ENCODE measurements around the gene REEP1. TPM values are rescaled to one million over a fixed set of nuclear protein-coding genes. Genes with fewer than 3 reads are reported as not detected.

The REEP1 gene, protein sequence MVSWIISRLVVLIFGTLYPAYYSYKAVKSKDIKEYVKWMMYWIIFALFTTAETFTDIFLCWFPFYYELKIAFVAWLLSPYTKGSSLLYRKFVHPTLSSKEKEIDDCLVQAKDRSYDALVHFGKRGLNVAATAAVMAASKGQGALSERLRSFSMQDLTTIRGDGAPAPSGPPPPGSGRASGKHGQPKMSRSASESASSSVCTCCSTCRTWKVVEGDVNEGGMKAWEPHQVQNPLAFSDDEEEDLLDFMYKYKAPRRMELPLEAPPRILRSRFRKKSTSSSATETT
- total RNA-seq (2014; rRNA removed; shearing (Covaris generic)): 0.13 TPM in 1 of 2 replicates, not detected in the other

DNA sequence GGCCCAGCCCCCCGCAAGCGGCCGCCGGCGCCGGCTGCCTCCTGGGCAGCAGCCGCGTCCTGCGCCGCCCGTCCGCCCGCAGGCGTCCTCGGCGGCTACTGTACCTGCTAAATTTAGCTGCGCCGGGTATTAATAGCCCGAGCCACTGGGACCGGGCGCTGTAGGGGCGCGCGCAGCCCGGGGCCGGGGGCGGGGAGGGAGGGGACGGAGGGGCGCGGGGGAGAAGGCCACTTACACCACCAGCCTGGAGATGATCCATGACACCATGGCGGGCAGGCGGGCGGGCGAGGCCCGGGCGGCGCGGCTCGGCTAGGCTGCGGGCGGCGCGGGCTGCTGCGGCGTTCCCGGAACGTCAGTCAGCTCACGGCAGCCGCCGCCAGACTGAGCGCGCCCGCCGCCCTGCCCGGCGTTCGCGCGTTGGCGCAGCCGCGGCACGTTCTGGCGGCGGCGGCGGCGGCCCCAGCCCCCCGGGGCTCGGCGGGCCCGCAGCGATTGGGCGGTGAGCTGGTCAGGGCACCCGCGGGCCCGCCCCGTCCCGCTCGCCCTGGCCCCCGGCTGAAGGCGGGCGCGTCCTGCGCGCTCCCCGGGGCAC lies at the start of gene REEP1:
Gene REEP1, minus strand, starts transcription at position 383 of the 592 bp plus-strand sequence. Its CDS starts 116 bp downstream, at position 267.
- no peak for DNase-seq (ENCODE audit: low spot score)

DNA sequence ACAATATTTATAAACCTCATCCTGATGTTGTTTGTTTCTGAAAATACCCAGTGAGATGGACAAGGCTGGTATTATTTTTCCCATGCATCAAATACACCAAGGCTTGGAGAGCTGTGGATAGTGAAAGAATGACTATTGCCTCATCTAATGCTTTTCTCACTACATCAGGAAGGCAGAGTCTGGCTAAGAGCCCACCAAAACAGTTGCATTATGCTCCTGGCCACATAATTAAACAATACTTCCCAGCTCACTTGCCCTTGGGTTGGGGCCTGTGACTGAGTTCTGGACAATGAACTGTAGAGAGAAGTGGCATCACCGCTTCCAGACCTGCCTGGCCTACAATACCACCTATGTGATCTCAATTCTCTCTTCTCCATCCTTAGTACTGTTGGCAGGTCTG lies 46.4 kb upstream of the REEP1 start:
- no peak for DNase-seq (ENCODE audit: low spot score)

DNA sequence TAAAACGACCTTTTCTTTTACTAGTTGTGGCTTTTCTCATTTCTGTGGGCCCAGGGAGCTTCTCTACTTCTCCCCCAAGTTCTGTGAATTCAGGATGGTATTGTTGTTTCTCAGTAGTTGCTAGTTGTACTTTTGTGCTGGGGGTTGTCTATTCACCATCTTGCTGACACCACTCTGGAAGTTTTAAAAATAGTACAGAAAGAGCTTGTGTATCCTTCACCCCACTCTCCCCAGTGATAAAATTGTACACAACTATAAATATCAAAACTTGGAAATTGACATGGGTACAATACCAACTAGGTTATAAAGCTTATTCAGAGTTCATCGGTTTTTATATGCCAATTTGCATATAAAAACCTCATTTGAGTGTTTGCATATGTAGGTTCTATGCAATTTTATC lies 45.3 kb upstream of the REEP1 start:
- DNase-seq (ENCODE audit: low spot score): no peak

DNA sequence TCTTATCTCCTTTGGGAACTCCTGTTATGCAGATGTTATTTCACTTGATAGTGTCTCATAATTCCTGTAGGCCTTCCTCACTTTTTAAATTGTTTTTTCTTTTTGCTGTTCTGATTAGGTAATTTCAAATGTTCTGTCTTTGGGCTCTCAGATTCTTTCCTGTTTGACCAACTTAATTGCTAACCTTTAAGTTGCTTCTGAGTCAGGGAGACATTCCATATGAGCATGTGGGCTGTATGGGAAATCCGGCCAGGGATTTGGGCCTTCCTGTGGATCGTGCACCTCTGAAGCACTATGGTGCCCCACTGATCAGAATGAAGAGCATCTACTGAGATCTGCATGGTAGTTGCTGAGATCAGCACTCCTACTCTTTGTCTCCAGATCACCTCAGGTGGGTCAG lies 44.7 kb upstream of the REEP1 start:
- DNase-seq (ENCODE audit: low spot score): no peak

DNA sequence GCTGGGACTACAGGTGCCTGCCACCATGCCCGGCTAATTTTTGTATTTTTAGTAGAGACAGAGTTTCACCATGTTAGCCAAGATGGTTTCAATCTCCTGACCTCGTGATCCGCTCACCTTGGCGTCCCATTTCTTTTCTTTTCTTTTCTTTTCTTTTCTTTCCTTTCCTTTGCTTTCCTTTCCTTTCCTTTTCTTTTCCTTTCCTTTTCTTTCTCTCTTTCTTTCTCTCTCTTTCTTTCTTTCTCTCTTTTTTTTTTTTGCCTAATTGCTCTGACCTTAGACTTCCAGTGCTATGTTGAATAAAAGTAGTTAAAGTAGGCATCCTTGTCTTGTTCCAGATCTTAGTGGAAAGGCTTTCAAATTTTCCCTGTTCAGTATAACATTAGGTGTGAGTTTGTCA lies 41.0 kb upstream of the REEP1 start:
- no peak for DNase-seq (ENCODE audit: low spot score)

DNA sequence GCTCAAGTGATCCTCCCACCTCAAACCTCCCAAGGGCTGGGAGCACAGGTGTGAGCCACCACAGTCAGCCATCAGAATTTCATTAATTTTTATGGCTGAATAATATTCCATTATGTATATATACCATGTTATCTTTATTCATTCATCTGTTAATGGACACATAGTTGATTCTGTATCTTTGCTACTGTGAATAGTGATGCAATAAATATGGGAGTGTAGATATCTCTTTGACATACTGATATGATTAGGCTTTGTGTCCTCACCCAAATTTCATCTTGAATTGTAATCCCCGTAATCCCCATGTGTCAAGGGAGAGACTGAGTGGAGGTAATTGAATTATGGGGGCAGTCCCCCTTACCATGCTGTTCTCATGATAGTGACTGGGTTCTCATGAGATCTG lies 38.2 kb upstream of the REEP1 start:
- DNase-seq (ENCODE audit: low spot score): no peak

DNA sequence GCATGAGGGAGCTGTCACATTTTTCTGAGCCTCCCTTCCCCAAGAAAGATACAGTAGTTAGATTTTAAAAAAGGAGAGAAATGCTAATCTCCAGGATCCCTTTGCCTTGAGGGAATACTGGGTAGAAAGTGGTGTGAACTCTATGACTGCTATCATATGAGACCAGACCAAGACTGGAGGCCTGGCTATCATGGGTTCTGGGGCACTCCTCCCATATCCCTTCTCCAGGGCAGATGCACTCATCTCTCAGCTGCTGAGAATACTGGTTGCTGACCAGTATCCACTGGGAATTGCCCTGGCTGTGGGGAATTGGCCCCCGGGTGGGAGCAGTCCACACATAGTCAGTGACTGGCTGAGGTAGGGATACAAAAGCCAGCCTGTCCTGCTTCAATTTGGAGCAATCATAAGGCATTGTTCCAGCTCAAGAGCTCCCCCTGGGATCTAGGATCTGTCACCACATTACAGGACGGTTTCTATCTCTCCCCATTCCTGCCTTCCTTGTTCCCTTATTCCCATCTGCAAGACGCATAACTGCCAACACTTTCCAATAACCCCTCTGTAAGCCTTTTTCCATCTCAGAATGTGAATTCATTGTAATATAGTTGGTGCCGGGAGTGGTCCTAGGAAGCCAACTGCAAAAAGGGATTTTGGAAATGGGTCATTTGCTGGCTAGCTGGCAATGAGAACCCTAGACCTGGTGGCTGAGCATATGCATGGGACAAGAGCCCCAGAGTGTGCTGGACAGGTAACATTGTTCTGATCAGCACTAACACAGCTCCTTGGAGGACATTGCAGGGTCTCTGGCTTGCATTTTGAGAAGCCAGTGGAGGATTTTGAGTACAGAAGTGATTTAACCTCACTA lies 35.4 kb upstream of the REEP1 start:
- DNase-seq (ENCODE audit: low spot score): peak; percentile 66

DNA sequence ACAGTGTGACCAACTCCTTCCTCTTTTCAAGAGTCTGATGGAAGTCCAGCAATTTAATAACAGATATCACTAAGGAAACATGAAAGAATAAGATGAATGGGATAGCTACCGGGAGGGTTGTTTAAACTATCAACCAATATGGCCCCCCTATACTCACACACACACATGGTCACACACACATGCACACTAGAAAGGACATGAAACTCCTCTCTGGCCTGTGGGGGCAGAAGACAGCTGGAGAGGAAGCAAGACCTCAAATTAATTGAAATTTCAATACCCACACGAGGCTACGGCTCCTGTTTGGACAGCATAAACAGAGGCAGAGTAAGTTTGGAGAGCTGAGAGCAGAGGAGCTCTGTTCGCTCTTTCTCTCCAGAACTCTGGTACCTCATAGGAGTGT lies 34.7 kb upstream of the REEP1 start:
- no peak for DNase-seq (ENCODE audit: low spot score)

DNA sequence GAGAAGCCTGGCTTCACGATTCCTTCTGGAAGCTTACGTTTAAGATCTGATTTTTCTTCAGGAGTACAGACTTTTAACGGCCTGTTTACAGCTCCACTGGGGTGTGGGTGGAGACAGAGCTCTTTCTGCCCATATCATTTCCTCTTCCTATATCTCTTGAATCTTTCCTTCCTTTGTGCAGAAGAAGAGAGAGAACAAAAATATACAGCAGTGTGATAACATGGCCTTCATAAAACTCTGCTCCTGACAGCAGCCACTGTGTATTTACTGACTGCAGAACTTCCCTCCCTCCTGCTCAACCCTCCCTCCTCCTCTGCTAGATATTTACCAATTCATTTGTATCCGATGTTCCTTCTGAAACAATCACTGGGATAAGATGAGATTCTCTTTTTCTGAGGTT lies 34.1 kb upstream of the REEP1 start:
- DNase-seq (ENCODE audit: low spot score): no peak

DNA sequence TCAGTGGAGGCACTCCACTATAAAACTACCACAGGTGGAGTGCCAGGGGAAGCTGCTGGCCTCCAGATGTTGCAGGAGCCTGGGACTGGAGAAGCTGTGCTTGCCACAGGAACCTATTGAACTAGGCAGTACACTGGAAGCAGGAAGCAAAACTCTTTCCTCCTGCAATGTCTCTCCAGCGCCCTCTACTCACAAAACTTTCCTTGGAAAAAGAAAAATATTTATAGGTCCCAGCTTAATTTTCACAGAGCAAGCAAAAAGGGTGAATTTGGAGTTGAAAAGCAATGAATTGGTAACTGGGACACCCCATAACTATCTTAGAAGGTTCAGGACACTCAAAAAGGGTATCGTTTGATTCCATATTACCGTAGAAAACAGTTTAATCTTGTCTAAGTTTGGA lies 33.2 kb upstream of the REEP1 start:
- DNase-seq (ENCODE audit: low spot score): no peak

DNA sequence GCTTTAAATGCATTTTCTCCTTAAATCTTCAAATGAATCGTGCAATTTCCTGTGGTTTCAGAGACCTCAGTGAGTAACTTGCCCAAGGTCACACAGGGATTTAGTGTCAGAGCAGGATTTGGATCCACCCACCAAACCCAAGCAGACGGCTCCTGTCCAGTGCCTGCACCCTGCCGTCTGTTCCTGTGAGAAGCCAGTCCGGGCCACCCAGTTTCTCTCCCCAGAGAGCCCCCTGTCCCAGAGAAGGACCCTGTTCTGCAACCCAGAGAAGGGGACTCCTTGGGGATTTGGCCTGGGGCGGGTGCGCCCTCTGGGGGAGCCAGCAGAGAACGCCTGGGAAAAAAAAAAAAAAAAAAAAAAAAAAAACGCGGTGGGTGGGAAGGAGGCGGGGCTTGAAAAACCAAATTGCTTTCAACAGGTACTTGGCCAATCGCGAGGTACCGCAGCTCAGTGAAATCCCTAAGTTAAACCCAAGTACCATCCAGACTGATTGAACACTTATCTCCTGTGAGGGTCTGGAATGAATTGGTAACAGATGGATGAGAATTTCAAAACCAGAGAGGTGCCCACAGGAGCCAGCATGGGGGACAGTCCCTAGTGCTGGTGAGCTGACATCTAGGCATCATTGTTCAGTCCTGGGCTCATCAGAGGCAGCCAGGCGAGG lies 30.9 kb upstream of the REEP1 start:
- peak; percentile 34 for DNase-seq (ENCODE audit: low spot score)

DNA sequence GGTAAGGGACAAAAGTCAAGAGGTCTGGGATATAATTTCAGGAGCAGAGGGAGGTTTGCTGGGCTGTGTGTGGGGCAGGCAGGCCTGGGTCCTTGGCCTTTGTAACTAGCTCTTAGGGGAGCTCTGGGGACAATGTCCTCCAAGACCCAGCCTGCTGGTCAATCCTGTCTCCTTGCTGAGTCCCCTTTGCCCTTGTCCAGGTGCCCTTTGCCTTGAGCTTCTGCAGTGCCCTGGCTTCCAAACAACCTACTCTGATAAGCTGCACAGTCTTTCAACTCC lies 30.0 kb upstream of the REEP1 start:
- DNase-seq (ENCODE audit: low spot score): no peak

DNA sequence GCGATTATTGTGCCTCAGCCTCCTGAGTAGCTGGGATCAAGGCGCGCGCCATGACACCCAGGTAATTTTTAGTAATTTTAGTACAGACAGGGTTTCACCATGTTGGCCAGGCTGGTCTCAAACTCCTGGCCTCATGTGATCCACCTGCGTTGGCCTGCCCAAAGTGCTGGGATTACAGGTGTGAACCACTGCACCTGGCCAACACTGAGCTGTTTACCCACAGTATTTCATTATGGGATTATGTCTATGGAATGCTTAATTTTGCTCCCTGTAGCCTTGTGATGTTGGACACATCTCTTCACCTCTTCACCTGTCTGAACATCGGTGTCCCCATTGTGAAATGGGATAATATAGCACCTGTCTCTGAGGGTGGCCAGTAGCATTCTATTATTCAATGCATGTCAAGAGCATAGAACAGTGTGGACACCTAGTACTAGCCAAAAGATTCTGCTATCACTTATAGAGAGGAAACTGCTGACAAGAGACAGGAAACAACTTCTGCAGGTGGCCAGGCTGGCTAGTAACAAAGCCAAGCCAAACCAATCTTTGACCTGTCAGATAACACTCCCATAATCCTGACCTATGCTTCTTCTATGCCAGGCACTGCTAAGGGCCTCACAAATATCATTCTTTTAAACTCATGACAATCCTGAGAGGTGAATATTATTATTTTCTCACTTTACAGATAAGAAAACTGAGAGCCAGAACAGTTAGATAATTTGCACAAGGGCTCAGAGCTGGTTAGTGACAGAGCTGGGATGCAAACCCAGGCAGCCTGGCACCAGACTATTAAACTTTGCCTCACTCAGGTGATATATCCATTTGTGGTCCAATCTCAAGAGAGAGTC lies 29.4 kb upstream of the REEP1 start:
- DNase-seq (ENCODE audit: low spot score): no peak

DNA sequence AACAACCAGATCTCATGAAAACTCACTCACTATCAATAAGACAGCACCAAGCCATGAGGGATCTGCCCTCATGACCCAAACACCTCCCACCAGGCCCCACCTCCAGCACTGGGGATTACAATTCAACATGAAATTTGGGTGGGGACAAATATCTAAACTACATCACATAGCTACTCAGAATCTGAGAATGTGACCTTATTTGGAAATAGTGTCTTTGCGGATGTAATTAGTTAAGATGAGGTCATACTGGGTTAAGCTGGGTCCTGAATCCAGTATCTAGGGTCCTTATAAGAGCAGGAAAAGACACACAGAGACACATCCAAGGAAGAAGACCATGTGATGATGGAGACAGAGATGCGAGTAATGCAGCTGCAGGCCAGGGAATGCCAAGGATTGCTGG lies 27.5 kb upstream of the REEP1 start:
- DNase-seq (ENCODE audit: low spot score): no peak

DNA sequence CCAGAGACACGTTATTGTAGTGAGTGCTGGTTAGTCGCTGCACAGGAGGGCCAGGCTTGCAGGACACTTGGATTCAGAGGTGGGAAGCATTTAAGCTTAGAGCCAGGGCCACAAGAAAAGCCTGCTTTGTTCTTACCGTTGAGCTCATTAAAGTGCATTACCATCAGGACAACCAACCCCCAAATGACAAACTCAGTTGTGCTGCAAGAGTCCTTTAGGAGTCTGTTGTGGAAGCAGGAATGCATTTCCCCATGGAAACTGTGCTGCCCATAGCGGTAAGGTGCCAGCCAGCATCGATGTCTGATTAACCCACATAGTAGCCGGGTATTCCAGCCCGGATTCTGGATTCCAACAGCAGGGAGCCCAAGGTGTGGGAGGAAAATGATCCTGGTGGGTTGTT lies 23.4 kb upstream of the REEP1 start:
- no peak for DNase-seq (ENCODE audit: low spot score)

DNA sequence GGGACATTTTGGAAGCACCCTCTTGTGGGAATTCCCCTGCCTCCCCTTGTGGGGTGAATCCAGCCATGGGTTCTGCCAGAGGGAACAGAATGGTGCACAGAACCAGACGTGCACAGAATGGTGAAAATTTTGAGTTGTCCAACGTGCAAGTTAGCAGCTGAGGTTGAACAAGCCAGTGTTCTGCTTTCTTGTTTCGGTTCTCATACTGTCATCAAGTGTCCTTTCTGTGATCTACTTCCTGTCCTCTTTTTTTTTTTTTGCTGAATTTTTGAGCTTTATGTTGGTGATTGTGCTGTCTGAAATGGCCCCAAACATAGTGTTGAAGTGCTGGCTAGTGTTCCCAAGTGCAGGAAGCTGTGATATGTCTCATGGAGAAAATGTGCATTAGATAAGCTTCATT lies 21.5 kb upstream of the REEP1 start:
- no peak for DNase-seq (ENCODE audit: low spot score)

DNA sequence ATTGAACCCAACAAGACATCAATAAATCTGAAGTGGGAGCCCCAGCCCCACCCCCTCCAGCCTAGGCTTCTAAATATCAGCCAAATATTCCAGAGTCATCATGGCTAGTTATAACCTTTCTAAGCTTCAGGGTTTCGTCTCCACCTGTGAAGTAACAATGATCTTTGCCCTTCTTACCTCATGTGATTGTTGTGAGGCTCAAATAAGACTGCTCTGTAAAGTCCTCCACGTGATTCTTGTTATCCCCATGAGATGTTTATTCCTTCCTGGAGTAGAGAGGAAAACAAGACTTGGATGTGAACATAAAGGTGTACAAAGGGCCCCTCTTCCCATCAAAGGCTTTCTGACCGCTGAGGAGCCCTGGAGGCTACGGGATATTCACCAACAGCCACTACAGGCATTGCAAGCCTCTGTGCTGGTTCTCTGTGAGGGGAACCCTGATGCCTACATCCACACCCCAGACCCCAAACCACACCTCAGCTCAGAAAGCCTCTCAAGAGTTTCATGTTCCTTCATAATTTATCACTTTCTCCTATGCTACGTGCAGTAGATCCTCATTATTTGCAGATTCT lies 20.1 kb upstream of the REEP1 start:
- DNase-seq (ENCODE audit: low spot score): no peak

DNA sequence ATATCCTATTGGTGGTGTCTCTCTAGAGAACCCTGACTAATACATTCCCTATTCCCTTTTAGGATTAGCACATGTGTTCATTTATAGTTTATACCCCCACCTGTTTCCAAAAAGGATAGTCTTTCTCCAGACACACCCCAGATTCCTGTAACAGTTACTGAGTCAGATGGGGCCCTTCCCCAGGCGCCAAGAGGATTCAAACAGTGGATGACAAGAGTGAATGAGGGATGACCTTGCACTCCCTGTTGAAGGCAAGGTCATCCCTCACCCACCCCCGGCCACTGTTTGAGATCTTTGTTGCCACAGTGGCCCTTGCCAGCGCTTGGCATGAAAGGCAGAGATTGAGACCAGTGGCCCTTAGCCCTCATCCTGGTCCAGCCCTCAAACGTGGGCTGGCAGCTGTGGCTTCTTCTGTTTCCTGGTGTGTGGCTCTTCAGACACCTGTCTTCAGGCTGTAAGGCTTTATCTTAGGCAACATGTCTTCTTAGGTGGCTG lies 15.3 kb upstream of the REEP1 start:
- DNase-seq (ENCODE audit: low spot score): no peak

DNA sequence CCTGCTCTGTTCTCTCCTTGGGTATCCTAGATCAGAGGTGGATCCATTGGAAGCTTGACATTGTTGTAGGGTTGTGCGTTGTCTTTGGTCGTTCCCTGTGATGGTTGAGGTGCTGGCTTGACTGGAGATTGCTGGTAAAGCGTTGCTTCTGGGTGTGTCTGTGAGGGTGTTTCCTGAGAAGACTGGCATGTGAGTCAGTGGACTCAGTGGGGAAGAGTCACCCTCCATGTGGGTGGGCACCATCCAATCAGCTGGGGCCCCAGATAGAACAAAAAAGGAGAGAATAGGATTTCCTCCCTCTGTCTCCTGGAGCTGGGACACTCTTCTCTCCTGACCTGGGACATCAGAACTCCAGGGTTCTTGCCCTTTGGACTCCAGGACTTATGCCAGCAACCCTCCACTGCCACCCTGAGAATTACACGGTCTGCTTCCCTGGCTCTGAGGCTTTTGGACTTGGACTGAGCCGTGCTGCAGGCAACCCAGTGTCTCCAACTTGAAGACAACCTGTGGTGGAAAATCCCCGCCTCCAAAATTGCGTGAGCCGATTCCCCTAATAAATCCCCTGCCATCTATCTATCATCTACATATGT lies 14.8 kb upstream of the REEP1 start:
- DNase-seq (ENCODE audit: low spot score): no peak

DNA sequence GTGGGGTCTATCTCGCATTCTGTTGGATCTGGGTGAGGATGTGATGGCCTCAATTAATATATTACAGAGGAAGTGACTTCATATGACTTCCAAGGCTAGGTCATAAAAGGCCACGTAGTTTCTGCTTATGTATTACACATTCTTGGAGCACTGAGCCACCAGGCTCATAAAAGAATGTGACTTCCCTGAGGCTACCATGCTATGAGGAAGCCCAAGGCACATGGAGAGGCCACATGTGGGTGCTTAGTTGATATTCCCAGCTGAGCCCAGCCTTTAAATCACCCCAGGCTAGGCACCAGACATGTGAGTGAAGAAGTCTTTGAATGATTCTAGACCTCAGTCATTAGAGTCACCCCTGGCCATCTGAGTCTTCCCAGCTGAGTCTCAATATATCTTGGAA lies 13.3 kb upstream of the REEP1 start:
- no peak for DNase-seq (ENCODE audit: low spot score)

DNA sequence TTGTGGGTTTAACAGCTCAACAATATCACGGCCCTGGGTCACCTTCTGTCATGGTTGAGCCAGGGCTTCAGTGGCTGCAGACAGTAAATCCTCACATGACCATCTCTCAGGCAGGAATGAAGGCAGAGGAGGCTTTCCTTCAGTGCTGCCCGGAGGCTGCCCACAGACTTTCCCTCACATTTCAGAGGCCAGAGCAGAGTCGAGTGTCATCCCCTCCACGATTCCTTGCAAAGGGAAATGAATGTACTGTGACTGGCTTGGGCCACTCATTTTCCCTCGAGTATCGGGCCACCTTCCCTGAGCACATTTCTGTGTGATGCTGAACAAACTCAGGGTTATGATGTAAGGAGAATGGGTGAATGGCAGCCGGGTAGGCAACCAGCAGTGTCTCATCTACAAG lies 10.0 kb upstream of the REEP1 start:
- no peak for DNase-seq (ENCODE audit: low spot score)
